GM12875 (cell line): ENCODE measurements around the gene TSPEAR.
"Not testable (repeated sequence)": the region's sequence is repeated elsewhere in the genome, so short reads cannot be mapped to it uniquely, and the experiment has no call there.

ENCODE experiments used
- H3K4me3 ChIP-seq: one replicate; pipeline ENCODE4 v1.5.1; 2011; ENCODE audit warnings: low read depth, low read length, control low read depth
- TF ChIP-seq, protein P1 (sequence below): IDR thresholded peaks from 2 replicates; pipeline ENCODE4 v1.5.1; 2011; ENCODE audit warnings: low read depth, mild to moderate bottlenecking, control low read depth, inconsistent platforms, low read length, moderate library complexity, borderline replicate concordance; ENCODE audit not compliant: insufficient read depth

The TSPEAR gene

DNA sequence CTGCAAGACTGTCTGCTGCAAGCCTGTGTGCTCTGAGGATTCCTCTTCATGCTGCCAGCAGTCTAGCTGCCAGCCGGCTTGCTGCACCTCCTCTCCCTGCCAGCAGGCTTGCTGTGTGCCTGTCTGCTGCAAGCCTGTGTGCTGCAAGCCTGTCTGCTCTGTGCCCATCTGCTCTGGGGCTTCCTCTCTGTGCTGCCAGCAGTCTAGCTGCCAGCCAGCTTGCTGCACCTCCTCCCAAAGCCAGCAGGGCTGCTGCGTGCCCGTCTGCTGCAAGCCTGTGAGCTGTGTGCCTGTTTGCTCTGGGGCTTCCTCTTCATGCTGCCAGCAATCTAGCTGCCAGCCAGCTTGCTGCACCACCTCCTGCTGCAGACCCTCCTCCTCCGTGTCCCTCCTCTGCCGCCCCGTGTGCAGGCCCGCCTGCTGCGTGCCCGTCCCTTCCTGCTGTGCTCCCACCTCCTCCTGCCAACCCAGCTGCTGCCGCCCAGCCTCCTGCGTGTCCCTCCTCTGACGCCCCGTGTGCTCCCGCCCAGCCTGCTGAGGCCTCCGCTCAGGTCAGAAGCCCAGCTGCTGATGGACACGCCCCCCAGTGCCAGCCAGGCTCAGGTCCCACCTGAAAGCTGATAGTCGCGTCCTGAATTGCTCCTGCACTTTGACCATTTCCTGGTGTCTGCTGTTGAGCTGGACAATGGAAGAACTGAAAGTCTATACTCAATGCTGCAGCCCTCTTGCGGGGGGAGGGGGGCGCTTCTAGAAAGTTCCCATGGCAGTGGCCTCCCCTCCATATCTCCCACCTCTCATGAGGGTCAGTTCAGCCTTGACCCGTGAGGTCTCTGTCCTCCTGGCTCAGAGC, 136.7 kb downstream of the TSPEAR start:
- TF ChIP-seq, protein P1, sequence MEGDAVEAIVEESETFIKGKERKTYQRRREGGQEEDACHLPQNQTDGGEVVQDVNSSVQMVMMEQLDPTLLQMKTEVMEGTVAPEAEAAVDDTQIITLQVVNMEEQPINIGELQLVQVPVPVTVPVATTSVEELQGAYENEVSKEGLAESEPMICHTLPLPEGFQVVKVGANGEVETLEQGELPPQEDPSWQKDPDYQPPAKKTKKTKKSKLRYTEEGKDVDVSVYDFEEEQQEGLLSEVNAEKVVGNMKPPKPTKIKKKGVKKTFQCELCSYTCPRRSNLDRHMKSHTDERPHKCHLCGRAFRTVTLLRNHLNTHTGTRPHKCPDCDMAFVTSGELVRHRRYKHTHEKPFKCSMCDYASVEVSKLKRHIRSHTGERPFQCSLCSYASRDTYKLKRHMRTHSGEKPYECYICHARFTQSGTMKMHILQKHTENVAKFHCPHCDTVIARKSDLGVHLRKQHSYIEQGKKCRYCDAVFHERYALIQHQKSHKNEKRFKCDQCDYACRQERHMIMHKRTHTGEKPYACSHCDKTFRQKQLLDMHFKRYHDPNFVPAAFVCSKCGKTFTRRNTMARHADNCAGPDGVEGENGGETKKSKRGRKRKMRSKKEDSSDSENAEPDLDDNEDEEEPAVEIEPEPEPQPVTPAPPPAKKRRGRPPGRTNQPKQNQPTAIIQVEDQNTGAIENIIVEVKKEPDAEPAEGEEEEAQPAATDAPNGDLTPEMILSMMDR = 0 out of 2 replicates have a peak, but pooled peaks have one; percentile 6
- no peak overlapping the region for H3K4me3 ChIP-seq

DNA sequence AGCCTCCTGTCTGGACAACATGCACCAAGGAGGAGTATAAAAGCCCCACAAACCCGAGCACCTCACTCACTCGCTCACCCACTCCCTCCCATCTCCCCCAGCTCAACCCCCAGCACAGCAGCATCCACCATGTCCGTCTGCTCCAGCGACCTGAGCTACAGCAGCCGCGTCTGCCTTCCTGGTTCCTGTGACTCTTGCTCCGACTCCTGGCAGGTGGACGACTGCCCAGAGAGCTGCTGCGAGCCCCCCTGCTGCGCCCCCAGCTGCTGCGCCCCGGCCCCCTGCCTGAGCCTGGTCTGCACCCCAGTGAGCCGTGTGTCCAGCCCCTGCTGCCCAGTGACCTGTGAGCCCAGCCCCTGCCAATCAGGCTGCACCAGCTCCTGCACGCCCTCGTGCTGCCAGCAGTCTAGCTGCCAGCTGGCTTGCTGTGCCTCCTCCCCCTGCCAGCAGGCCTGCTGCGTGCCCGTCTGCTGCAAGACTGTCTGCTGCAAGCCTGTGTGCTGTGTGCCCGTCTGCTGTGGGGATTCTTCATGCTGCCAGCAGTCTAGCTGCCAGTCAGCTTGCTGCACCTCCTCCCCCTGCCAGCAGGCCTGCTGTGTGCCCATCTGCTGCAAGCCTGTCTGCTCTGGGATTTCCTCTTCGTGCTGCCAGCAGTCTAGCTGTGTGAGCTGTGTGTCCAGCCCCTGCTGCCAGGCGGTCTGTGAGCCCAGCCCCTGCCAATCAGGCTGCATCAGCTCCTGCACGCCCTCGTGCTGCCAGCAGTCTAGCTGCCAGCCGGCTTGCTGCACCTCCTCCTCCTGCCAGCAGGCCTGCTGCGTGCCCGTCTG, 137.5 kb downstream of the TSPEAR start, which contains the start of gene KRTAP10-4:
Gene KRTAP10-4 (plus strand): TSS at position 100 of the 827 bp plus-strand sequence. CDS start 30 bp downstream, at position 130.
- H3K4me3 ChIP-seq = not testable (repeated sequence)

DNA sequence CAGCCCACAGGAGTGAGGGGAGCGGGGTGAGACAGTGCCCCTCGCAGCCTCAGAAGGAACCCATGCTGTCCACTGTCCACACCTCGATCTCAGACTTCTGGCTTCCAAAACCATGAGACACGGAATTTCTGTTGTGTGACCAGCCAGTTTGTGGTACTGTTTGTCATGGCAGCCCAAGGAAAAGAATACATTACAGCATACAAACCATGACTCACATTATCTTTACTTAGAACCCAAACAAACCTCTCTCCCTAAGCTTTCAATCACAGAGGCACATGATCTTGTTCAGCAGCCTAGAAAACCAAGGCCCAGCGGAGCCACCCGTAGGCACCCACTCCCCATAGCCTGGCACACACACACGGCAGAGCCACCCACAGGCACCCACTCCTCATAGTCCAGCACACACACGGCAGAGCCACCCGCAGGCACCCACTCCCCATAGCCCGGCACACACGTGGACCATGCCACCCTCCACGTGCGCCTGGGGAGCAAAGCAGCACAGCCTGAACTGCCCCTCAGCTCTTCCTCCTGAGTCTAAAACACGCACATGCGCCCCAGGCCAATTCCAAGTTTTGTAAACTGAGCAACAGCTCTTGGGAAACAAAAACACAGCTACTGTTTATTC, 138.3 kb downstream of the TSPEAR start:
- H3K4me3 ChIP-seq = no peak overlapping the region
- TF ChIP-seq, protein P1 = no peak

DNA sequence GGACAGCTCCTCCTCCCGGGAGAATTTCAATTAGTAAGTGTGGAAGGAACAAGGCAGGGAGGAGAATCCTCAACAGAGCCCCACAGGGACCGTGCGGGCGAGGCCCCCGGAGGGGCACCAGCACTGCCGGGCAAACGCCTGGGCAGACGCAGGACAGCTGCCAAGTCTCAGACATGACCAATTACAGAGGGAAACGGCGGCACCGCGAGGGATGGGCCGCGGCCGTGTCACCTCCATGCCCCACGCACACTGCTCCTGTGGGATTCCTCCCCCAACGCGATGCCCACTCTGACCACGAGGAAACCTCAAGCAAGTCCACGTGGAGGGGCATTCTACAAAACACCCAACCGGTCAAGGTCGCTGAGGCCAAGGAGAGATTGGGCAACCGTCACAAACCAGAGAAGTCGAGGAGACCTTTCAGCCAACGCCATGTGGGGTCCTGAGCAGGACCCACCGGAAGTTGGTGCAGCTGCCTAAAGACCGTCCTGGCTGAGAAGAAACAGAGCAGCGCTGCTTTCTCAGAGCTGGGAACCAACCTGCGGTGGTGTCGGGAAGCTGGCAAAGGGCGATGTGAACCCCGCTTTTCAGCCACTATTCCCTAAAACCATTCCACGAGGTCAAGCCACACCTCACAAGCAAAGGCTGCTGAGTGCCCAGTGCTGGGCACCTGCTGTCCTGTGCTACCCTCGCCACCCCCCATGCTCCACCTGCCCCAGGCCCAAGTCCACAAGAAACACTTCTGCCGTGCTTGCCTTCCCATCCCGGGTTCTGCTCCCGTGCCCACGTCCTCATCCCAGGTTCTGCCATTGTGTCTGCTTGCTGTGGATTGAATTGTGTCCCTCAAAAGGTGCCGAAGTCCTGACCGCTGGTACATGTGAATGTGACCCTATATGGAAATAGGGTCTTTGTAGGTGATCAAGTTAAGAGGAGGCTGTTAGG, 139.3 kb downstream of the TSPEAR start:
- no peak overlapping the region for H3K4me3 ChIP-seq
- TF ChIP-seq, protein P1 = no peak

DNA sequence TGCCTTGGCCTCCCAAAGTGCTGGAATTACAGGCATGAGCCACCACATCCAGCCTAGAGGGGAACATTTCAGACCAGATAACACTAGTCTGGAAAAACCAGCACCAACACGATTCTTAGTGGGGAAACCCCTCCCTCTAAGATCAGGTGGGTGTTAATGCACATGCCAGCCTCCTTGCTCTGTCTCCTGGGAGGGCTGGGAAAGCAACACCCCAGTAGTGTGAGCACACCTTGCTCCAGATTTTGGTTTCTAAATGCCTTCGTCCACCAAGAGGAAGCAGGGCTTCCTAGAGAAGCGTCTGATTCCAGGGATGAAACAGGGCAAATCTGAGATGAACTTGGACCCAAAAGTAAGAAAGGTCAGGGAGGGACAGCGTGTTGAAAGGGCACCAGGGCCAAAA, 140.1 kb downstream of the TSPEAR start:
- no peak overlapping the region for H3K4me3 ChIP-seq
- TF ChIP-seq, protein P1 = no peak

DNA sequence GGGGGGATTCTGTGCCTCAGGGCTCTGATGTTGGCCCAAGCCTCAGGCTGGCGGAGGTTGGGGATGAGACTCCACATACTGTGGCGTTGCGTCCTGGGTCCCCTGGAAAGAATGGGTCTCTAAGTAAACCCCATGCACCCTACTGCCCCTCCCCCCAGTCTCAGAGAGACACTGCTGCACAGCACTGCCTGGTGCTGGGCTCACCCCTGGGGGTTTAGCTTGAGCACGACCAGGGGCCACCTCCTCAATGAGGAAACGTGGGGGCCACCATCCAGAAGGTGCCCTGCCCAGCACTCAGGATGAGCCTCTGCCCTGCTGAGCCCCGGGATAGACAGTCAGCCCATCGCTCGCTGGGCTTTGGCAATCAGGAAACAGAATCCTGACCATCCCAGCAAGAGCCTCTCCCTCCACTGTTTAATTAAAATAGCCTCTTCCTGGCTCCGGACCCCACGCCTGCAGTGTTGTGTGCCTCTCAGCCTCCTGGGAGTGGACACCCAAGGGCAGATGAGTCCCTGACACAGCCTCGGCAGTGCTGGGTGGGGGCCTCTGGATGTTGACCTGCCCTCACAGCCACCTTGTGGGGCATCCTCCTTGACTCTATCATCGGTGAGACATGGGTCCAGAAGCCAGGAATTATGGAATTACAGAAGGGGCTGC, 141.4 kb downstream of the TSPEAR start:
- H3K4me3 ChIP-seq = no peak overlapping the region
- TF ChIP-seq, protein P1 = no peak
